ENCODE data around the gene CLMN.
"Not testable (repeated sequence)": the region's sequence is repeated elsewhere in the genome, so short reads cannot be mapped to it uniquely, and the experiment has no call there.

Gene CLMN

DNA sequence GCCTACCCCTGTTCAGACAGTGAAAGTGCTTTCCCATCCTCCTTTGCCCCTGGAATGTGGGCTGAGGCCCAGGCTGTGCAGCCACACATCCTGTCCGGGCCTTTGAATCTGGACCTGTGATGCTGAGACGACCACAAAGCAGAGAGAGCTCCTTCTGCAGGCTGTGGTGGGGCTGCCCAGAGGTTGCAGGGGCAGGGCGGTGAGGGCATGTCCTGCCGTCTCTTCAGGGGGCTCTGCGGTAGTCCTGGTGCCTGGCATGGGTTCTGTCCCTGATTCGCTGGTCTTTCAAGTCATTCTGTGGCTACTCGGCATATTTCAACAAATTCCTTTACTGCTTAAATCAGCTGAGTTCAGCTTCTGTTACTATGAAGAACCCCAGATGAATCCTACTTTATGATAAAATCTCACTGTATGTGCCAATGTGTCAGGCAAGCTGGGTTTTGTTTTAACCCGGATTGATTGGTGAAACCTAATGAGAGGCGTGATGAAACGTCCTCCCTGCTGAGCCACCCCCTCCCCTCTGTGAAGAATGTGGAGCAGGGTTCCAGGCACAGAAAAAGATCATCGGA is 99.0 kb downstream of the CLMN start:
- no peak for DNase-seq (ENCODE audit: low read depth in 2 of 2)

DNA sequence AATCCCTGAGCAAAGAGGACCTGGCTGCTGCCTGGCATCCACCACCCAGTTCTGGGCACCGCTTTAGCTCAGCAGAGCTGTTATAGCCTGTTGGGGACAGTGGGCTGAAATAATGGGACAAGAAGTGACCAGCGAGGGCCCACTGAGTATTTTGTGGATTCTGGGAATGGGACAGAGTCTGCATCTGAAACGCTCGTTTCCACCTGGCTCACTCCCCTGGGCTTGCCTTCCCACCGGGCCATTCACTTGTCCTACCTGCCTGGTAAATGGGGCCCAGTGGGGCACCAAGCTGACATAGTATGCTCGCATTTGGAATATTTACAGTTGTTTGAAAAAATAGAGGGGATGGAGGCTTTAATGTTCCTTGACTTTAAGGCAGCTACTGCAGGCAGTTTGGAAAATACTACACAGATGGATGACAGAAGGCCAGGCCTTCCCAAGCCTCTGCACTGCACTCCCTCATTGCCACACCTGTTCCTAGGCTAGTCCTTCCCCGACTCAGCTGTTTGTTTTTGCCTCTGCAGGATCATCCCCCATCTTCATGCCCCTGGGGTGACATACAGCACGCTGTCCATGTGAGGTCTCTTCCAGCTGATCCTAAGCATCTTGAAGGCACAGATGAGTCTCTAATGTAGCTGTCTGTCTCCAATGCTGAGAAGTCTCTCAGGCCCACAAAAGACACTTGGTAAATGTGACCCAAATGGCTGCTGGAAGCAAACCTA is 101.1 kb downstream of the CLMN start:
- no peak for DNase-seq (ENCODE audit: low read depth in 2 of 2)

DNA sequence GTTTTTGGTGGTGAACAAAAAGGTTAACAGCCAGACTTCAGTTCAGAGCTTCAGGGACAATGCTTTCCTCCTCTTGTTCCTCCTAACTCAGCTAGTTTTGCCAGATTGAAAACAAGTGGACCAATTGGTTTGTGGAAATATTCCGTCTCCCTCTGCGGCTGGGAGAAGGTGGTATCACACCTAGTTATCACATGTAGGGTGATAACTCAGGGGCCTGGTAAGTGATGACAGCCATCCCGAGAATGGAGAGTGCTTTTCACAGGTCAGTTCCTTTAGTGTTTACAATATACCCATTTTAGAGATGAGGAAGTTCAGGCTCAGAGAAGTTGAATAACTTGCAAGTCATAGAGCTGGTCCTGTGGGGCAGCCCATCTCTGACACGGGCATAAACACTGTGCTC is 101.7 kb downstream of the CLMN start:
- no peak for DNase-seq (ENCODE audit: low read depth in 2 of 2)

DNA sequence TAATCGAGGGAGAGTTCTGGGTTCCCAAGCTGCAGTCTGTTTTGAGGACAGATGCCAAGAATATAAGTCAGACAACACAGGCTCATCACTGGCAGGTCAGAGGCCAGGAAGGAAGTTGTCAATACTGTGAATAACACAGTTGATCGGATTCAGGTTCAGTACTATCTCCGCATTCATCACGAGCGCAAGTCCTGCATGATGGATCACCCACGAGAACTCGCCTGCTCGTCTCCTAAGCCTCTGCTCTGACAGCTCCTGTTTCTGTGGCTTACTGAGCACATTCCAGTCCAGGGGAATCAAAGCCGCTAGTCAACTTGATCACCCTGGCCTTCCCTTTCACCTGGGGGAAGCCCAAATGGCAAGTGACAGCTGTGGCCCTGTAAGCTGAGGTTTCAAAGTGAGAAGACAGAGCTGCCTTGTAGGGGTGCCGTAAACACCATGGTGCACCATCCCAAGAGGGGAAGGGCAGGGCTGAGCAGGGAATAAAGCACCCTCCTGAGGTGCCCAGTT is 102.3 kb downstream of the CLMN start:
- DNase-seq (ENCODE audit: low read depth in 2 of 2) = no peak

DNA sequence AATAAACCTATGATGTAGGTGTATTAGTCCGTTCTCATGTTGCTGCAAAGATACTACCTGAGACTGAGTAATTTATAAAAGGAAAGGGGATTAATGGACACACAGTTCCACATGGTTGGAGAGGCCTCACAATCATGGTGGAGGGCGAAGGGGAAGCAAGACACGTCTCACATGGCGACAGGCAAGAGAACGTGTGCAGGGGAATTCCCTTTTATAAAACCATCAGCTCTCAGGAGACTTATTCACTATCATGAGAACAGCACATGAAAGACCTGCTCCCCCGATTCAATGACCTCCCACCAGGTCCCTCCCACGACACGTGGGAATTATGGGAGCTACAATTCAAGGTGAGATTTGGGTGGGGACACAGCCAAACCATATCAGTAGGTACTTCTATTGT is 103.7 kb downstream of the CLMN start:
- DNase-seq (ENCODE audit: low read depth in 2 of 2) = no peak

DNA sequence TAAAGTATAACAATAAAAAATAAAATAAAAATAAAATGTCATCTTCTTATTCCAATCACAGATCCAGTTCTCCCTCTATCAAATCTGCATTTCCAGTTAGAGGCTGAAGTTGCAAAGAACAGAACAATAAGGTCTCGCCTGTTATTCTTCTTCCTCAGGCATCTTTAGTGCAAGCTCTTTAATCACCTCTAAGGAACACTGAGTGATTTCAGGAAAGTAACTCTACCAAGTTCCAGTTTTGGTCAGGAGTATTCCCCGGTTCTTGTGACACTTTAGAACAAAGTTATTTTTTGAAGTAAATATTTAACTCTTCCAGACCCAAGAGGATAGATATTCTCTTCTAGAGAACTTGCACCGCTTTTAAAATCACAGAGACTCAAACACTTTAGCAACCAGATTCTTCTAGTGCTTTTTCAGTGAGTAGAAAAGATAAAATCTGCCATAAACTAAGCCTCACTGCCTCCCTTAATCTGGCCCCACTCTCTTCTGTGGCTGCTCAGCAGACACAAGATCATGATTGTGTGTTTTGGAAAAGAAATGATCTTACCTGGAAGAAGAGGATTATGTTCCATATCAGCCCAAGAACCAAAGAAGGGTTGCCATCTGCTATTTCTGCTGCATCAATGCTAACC is 104.5 kb downstream of the CLMN start:
- DNase-seq (ENCODE audit: low read depth in 2 of 2) = no peak

DNA sequence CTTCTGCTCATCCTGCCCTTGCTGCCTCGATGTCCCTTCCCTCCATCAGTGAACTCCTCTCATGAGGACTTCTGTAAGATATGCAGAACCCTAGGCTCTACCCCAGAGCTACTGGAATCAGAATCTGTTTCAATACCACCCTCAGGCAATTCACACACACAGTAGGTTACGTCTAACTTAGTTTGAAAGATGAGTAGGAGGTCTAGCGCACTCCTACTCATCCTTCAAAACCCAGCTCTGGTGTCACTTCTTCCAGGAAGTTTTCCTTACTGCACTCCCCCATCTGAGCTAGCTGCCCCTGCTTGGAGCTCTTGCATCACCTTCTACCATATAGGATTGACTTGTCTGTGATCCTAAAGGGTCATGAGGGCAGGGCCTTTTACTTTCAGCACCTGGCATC is 105.9 kb downstream of the CLMN start:
- DNase-seq (ENCODE audit: low read depth in 2 of 2) = no peak

DNA sequence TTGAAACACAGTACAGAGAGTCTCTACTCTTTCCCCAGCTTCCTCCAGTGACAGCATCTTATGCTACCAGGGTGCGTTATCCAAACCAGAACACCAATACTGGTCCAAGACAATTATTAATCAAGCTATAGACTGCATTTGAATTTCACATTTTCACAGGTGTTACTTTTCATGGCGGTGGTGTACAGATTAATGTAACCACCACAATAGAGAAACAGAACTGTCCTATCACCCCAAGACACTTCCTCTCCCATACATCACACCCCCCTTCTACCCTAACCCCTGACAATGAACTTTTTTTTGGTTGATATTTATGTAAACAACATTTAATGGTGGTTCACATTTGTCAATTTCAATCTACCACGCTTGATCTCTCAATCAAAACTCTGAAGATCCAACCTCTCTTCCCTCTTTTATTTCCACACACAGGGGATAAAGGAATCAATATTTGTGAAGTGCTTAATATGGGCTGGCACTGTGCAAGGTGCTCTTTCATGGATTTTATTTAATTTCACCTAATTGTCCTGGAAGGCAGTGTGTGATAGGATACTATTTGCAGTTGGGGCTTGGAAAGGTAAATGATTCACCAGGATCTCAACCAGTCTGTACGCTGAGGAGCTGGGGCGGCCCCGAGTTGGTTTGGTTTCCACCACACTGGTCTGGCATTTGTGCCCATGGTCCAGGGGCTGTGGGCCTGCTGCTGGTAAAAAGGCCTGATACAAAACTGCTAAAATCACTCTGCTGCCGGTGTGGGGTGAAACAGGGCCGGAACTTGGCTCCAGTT is 107.8 kb downstream of the CLMN start:
- no peak for DNase-seq (ENCODE audit: low read depth in 2 of 2)

DNA sequence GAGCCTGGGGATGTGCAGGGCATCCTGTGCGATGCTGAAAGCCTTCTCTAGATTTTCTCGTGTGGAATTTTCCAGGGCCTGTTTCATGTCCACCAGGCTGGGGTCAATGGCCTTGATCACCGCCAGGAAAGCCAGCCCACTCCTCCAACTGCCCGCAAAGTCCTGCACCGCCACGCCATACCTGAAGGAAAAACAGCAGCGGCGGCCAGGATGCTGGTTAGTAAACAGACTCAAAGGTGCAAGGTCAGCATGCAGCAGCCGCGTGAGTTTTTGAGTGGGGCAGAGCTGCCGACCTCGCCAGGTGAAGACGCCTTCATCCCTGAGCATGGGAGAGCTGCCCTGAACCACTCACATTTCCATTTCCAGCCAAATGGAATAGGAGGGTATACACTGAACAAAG is 109.0 kb downstream of the CLMN start:
- no peak for DNase-seq (ENCODE audit: low read depth in 2 of 2)

DNA sequence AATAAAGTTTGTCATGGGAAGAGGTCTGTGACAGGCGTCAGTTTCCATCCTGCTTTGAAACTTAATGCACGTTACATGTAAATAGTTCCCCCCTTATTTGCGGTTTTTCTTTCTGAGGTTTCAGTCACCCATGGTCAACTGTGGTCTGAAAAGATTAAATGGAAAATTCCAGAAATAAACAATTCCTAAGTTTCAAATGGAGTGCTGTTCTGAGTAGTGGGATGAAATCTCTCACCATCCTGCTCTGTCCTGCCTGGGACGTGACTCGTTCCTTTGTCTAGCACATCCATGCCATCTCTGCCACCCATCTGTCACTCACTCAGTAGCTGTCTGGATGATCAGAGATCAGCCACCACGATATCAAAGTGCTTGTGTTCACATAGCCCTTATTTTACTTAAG is 111.1 kb downstream of the CLMN start:
- no peak for DNase-seq (ENCODE audit: low read depth in 2 of 2)

DNA sequence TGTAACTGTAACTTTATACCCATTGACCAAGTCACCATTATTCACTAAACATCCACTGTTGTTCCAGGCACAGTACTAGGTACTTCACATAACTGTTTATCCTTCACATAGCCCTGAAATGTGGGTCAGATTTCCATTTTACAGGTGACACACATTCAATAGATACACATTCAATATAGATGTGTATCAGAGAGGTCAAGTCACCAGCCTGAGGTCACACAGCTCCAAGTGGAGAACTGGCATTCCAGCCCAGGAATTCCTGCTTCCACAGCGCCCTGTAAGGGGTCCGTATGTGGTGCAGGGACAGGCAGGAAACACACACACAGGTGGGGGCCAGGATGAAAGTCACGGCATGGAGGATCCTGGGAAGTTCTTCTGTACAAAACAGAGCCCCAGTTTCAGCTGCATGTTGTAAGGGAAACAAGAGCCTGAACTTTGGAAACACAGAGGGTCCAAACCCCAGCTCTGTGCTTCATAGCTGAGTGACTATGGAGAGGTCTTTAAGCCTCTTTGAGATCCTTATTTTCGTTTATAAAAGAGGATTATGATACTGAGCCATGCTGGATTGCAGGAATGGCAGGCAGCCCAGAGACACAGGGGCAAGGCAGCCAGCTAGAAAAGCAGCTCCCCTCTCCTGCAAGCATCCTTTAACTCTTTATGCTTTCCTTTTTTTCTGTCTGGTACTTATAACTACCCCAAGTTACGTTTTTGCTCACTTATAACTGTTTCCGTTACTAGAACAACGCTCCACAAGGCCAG is 112.1 kb downstream of the CLMN start:
- no peak for DNase-seq (ENCODE audit: low read depth in 2 of 2)

DNA sequence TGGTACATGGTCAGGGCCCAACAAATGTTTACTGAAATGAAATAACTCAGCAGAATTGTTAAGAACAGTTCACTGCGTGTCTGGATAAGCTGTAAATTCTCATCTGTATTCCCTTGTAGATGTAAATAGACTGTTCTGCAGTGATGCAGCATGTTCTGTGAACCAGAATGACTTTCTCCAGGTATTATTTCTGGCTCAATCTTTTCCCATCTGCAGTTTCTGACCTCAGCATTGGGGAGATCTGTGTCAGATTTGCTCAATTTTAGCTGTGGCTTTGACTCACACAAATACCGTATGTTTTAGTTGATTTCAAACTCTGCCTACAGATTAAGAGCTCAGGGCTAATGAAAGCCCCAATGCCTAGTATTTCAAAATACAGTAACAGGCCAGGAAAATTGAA is 113.2 kb downstream of the CLMN start:
- DNase-seq (ENCODE audit: low read depth in 2 of 2) = no peak

DNA sequence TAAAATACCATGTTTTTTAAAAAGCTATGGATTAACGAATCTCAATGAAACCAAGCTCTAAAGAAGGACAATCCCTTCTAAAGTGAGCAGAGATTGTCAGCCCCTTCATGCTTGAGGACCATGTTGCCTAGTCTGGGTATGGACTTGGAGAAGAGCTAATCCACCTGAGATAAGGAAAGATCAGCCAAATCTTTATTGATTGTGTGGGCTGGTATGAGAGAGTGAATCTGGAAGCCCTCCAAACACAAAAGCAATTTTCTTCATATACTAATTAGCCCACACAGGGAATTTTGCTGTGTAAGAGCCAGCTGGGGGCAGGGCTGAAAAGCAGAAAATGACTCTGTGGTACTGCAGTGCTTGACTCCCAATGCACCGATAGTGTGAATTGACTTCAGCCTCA is 115.0 kb downstream of the CLMN start:
- DNase-seq (ENCODE audit: low read depth in 2 of 2) = no peak

DNA sequence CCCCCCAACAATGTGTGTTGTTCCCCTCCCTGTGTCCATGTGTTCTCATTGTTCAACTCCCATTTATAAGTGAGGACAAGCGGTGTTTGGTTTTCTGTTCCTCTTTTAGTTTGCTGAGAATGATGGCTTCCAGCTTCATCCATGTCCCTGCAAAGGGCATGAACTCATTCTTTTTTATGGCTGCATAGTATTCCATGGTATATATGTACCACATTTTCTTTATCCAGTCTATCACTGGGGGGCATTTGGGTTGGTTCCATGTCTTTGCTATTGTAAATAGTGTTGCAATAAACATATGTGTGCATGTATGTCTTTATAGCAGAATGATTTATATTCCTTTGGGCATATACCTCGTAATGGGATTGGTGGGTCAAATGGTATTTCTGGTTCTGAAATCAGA is 118.0 kb downstream of the CLMN start:
- not testable (repeated sequence) for DNase-seq (ENCODE audit: low read depth in 2 of 2)

DNA sequence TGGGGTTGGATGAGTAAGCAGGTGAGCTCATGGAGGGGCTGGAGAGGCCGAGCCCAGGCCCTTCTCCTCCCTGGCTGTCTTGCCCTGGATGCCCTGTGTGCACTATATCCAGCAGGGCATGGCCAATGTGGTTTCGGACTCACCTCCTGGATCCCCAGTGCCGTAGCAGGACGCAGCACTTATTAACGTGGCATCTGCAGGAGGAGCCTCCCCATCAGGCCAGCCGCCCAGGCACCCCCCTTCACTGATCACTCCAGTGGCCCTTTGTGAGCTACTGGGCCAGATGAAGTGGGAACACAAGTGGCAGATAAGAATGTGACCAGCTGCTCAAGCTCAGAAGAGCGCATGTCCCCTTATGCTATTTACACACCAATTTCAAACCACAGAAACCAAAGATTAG is 119.3 kb downstream of the CLMN start:
- no peak for DNase-seq (ENCODE audit: low read depth in 2 of 2)

DNA sequence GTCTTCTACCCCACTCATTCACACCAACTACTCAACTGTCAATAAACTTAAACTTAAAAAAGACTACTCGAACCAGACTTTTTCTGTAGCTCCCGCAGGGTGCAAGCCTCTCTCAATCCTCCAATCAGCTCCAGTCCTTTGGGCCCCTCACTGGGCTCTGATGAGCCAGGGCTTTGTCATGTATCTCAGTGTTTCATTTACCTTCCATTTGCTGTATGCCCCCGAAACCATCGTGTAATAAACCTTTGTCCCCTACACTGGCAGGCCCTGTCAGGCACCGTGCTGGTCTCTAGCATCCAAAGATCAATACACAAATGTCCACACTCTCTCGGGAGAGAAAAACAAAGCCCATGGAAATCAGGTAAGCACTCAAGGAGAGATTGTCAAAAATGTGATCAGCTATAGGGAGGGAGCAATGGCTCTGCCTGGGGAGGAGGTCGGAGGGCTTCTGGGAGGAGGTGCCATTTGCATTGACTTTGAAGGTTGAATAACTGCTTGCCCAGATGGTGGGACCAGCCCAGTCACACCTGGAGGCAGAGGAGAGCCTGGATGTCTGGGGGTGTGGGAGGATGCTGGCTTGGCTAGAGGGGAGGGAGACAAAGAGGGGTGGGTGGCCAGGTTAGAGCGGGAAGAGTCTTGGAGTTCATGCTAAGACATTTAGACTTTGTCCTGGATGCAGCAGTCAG is 120.3 kb downstream of the CLMN start:
- no peak for DNase-seq (ENCODE audit: low read depth in 2 of 2)

DNA sequence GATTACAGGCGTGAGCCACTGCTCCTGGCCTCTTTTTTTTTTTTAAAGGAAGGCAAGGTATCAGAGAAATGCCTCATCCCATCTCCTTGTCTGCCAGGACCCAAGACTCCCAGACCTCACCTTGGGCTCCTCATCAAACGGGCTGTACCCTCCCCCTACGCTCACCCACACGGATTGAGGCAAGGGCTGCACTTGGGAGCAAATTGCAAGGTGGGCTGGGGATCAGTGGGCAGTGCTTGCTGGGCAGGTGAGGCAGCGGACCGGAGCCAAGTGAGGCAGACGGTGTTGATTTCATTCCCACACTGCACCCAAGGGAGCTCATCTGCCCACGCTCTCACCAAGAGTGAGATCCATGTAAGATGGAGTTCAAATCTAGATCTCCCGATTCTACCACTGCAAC is 121.4 kb downstream of the CLMN start:
- DNase-seq (ENCODE audit: low read depth in 2 of 2) = no peak

DNA sequence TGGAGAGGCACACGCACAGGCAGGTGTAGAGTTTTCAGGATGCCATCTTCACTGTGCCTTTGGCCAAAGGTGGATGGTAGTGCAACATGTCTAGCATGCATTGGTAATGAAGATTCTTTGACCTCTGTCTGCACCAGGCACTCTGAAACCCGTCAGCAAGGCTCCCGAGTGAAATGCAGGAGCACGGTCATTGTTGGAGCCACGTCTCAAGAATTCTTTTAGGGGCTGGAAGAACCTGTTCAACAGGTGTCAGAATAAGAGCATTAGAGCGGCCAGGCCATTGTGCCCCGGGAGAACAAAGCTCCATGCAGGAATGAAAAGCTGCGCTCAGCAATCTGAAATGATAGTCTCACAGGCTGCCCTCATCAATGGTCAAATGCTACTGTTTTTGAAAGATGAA is 122.2 kb downstream of the CLMN start:
- DNase-seq (ENCODE audit: low read depth in 2 of 2) = no peak

DNA sequence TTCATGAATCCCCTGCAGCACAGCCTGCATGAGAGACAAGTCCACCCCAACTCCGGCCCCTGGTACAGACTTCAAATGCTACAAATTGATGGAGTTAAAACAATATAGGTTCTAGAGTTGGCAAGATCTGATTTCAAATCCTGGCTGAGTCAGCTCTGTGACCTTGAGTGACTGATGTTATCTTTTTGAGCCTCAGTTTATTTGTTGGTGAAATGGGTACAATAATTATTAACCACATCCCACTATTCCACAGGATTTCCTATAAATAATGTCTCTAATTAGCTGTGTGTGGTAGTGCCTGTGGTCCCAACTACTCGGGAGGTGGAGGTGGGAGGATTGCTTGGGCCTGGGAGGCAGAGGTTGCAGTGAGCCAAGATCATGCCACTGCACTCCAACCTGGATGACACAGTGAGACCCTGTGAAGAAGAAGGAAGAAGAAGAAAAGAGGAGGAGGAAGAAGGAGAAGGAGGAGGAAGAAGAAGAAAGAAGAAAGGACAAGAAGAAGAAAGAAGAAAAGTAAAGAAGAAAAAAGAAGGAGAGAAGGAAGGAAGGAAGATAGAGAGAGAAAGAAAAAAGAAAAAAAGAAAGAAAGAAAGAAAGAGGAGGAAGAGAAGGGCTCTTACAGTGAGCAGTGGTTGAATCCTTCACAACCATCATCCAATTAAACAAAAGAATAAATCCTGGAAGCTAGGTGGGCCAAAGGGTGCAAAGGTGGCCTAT is 122.7 kb downstream of the CLMN start:
- DNase-seq (ENCODE audit: low read depth in 2 of 2) = no peak

DNA sequence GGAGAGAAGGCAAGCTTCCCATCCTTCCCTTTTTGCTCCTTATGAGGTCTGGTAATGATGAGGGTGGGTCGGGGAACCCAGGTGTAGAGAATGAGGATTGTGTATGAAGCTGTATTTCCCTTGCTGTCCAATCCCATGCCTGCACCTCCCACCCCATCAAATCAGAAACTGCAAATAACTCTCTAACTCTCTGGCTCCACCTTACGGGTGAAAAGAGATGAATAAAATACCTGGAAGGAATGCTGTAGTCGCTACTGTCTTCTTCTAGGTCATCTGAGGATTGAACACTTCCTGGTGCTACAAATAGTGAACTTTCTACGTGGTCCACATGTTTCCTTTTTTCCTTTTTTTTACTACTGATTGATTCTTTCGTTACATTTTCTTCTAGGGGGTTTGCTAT is 123.4 kb downstream of the CLMN start:
- no peak for DNase-seq (ENCODE audit: low read depth in 2 of 2)

DNA sequence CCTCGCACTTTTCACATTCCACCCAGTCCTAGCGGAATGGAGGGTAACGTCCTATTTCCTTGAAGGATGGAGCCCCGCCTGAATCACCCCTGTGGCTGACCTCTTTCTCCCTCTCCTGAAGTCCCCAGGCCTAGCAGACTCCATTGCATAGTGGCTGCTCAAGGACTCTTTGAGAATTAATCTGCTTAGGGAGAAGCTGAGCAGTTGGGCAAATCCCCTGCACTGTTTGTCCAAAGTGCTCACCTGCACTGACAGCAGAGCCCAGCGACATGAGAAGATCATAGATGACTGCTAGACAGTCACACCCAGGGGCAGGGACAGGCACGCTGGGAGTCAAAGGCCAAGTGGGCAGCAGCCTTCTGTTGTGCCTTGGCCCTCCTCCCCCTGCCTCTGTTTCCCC is 124.7 kb downstream of the CLMN start:
- DNase-seq (ENCODE audit: low read depth in 2 of 2) = no peak

All from stimulated activated CD4-positive, alpha-beta T cell treated with anti-CD3 and anti-CD28 coated beads, Interleukin-12 subunit alpha, Interleukin-12 subunit beta, amount 100 ng/mL, for 24 hours (primary cell).